ENCODE measurements around the gene ACAD11.

GRCh38 chr3:132587401-132587800 lies 72.2 kb downstream of the ACAD11 start:
- TF ChIP-seq GATA2 (IDR thresholded peaks at IDR 0.05; ENCODE audit: low read depth, low read length) = no peak
- no peak for TF ChIP-seq GATA3 (IDR thresholded peaks at IDR 0.05; ENCODE audit: low read depth, low read length)

Measured in SH-SY5Y (cell line).